ENCODE measurements around the gene SLC25A29.
A peak's percentile ranks its signal among the peaks of the same experiment; 100 is the strongest.
"Not testable (repeated sequence)": the region's sequence is repeated elsewhere in the genome, so short reads cannot be mapped to it uniquely, and the experiment has no call there.

Gene SLC25A29

GRCh38 chr14:100292776-100293461 is 13.3 kb downstream of the SLC25A29 start:
- DNase-seq: no peak

GRCh38 chr14:100292301-100292775 is 13.9 kb downstream of the SLC25A29 start:
- DNase-seq: no peak

DNA sequence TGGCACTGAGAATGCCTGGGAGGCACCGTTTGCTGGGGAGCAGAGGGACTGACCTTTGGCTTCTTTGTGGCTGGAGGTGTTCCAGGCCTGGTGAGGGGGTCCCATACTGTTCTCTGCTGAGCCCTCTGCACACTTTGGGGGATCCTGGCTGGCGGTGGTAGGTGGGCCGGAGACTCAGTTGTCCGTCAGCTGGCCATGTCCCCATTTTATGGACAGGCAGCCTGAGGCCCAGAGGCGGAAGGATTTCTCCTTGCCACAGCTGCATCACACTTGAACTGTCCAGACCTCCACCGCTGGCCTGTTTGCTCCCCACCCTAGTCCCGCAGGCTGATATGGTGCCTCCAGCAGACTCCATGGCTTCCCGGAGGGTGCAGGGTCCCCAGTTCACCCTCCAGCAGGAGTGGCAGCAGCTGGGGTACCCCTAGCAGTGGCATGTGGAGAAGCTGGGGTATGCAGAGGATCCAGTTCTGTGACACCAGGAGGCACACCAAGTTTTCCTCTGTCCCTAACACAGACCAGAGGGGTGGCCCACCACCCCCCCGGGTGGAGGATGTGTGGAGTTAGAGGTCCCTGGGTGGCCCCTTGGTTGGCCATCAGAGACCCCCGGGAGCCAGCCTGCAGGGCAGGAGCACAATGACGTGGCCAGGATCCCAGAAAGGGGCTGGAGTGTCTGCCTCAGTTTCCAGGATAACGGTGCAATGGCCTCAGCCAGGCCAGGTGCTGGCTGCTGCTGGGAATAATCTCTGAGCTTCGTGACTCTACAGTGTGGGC is 14.8 kb downstream of the SLC25A29 start:
- no peak for DNase-seq

GRCh38 chr14:100290607-100291304 is 15.5 kb downstream of the SLC25A29 start:
- no peak for DNase-seq

GRCh38 chr14:100289916-100290606 is 16.2 kb downstream of the SLC25A29 start:
- DNase-seq: no peak

DNA sequence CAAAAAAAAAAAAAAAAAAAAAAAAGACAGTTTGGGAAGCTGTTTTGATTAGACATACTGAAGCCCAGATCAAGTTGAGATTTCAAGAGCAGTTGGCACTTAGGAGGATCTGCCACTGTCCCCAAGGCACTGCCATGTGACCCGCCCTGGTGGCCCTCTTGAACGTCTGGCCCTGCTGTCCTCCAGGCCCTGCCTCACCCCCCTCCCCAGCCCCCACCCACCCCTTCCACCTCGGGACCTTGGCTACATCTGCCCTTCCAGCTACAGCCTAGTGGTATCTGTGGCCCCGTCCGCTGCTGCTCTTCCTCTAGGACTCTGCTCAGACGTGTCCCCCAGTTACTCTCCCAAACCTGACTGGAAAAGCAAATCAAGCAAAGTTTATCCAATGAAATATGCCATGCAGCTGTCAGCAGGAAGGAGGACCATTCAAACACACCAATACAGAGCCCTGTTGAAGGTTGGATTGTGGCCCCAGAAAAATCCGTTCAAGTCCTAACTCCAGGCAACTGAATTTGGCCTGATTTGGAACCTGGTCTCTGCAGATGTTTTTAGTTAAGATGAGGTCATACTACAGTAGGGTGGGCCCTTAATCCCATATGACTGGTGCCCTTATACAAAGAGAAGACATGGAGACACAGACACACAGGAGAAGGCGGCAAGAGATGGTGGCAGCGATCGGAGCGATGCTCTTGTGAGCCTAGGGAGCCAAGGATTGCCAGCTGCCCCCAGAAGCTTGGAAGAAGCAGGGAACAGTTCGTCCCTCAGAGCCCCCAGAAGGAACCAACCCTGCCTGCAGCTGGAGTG is 17.7 kb downstream of the SLC25A29 start:
- DNase-seq: no peak

GRCh38 chr14:100287998-100288295 is 18.3 kb downstream of the SLC25A29 start:
- DNase-seq: not testable (repeated sequence)

DNA sequence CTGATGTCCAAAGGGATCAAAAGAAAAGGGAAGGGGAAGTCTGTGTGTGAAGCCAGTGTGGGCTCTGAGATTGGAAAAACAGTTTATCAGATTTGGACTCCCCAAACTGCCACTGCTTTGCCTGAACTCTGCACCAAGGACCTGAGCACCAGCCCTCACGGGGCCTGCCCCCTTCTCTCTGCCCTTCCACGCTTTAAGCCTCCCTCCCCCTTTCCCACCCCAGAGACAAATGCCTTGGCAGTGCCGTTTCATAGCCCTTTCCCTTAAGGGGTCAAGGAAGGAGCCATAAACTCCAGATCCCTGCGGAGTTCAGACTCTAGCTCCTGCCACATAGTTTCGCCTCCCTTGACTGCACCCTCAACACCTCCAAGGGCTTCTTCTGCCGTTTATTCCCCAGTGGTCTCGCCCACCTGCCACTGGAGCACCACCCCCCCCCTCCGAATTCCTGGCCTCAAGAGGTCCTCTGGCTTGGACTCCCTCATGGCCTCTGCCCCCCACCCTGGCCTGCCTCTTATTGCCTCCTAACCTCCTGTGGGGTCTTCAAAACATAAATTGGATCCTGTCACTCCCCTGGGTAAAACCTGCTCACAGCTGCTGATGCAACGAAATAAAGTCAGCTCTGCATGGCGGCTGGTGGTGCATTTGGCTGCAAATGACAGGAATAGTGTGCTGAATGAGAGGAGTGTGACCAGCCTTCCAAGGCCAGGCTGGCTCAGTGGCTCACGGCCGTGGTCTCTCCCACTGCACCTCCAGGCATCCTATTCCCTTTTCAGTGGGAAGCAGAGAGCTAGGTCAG is 18.8 kb downstream of the SLC25A29 start:
- DNase-seq: no peak

GRCh38 chr14:100286484-100287191 is 19.6 kb downstream of the SLC25A29 start:
- DNase-seq: no peak

DNA sequence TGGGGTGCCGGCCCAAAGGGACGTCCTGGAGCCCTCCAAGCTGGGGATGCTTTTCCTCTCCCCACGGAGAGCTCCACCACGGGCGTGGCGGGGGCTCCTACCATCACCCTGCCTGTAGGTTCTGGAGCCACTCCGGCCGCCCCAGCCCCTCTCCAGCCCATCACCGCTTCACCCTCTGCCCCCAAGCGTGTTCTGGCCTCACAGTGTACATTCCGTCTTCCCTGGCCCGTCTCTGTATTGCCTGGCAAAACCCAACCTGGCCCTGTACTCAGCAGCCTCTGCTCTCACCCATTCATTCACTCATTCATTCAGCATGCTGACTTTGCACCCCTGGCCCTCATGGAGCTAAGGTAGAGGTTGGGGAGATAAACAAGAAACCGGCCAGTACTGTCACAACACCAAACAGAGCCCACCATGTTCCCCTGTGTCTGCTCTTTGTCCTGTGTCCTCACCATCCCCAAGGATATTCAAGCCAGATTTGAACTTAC is 20.3 kb downstream of the SLC25A29 start:
- DNase-seq: no peak

- peak; percentile 69 for DNase-seq
Observed at GRCh38 chr14:100285021-100285912, 21.0 kb downstream of the SLC25A29 start.

DNA sequence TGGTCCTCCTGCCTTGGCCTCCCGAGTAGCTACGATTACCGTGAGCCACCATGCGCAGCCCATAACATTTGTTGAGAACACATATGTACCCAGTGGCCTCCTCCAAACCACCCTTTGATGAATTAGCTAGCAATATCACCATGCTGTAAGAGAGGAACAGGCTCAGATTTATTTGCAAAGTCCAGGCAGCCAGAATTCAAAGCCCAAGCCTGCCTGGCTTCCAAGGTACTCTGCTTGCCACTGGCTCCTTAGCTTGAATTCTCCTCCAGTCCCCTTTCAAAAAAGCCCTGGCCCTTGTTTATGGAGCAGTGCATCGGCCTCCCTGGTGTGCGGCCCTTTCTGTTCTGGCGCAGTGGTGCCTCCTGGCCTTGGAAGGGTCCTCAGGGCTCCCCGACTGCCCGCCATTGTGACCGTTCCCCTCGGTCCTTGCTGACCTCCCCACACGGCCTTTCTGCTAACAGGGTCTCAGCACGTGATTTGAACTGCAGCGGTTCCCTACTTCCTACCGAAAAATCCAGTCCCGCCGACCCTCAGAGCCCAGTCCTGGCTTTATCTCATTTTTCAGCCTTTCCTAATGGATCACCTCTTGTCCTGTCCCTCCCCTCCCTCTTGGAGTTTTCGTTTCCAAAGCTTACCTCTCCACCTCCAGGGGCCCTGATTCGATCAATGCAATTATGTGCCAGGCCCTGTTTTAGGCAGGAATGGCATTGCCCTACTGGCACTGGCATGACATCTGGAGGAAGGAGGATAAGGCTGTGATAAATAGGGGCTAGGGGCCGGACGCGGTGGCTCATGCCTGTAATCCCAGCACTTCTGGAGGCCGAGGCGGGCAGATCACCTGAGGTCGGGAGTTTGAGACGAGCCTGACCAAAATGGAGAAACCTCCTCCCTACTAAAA is 22.0 kb downstream of the SLC25A29 start:
- DNase-seq: no peak

GRCh38 chr14:100283436-100283835 is 22.8 kb downstream of the SLC25A29 start:
- DNase-seq: not testable (repeated sequence)

- no peak for DNase-seq
Observed at GRCh38 chr14:100282766-100283419, 23.4 kb downstream of the SLC25A29 start.

GRCh38 chr14:100282083-100282350 is 24.2 kb downstream of the SLC25A29 start:
- no peak for DNase-seq

GRCh38 chr14:100281286-100282082 is 24.8 kb downstream of the SLC25A29 start:
- DNase-seq: no peak

DNA sequence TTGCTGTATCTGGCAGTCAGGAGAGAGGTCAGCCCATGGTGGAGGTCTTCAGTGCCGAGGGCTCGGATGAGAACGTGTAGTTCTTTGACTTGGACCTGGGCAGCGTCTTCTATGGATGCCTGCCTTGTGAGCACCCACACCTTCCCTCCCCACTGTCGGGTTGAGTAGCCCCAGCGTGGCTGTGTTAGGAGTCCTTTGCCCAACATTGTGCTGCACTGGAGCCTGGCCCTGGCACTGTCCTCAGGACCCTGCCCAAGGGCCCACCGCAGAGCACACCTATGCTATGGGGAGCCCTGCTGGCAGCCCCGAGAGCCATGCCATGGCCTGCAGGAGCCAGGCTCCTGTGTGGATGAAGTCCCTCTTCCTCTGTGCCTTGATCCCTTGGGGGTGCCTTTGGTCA is 26.7 kb downstream of the SLC25A29 start:
- no peak for DNase-seq
